HCT116 (cell line): Measurements from ENCODE around the gene SSH2.

Experiments
- EZH2 ChIP-seq: fragments of 200-600 bp; sonication (generic); IDR thresholded peaks from 2 replicates; pipeline ENCODE4 v1.6.1; 2017; ENCODE audit warnings: antibody characterized with exemption, mixed run types
- POLR2A ChIP-seq: IDR thresholded peaks from 2 replicates; pipeline ENCODE4 v1.7.0; 2011; ENCODE audit warnings: borderline replicate concordance; ENCODE audit not compliant: insufficient read depth, insufficient read length; ENCODE audit errors: extremely low read depth
- POLR2AphosphoS5 ChIP-seq: IDR thresholded peaks from 2 replicates; pipeline ENCODE4 v1.6.1; 2011; ENCODE audit warnings: mild to moderate bottlenecking, low read depth, low read length, moderate library complexity
- RAD21 ChIP-seq: IDR thresholded peaks from 2 replicates; pipeline ENCODE4 v1.6.1; 2012; ENCODE audit warnings: low read depth, mild to moderate bottlenecking
- TCF7L2 ChIP-seq: IDR thresholded peaks from 2 replicates; pipeline ENCODE4 v1.7.0; 2011; ENCODE audit warnings: borderline replicate concordance, inconsistent platforms; ENCODE audit not compliant: insufficient read depth, insufficient read length; ENCODE audit errors: extremely low read depth
- TF ChIP-seq, protein P1 (sequence below), 3 experiments: fragments of 200-600 bp in 1 of 3; sonication (generic) in 1 of 3; IDR thresholded peaks in 2 of 3; conservative IDR thresholded peaks in 1 of 3; 2 replicates each; pipeline ENCODE4 v1.5.1; 2012 to 2017; ENCODE audit warnings: low read depth in 2 of 3, low read length in 2 of 3, antibody characterized with exemption in 1 of 3, borderline replicate concordance in 1 of 3, control low read depth in 1 of 3, mild to moderate bottlenecking in 1 of 3, mixed read lengths in 1 of 3, mixed run types in 1 of 3, moderate library complexity in 1 of 3; ENCODE audit not compliant: insufficient read depth in 1 of 3

DNA sequence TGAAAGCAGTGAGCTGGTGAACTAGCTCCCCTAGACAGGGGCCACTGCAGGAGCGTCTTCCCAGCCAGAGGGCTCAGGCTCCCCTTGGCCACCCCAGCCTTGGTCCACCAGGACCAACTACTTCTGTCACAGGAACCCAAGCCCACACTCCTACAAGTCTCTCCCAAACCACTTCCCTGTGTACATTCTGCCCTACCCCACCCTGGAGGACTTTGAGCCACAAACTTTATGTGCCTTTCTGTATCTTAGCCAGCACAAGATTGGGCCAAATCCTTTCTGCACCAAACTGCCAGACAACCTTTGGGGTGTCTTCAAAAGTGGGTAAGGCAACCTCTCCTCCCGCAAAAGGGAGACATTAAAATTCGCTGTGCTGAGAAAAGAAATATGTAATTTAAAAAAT, 43.0 kb upstream of the SSH2 start:
- TF ChIP-seq EZH2 (no peak), POLR2AphosphoS5 (no peak), POLR2A (no peak), RAD21 (no peak), TCF7L2 (no peak)
- TF ChIP-seq, protein P1, sequence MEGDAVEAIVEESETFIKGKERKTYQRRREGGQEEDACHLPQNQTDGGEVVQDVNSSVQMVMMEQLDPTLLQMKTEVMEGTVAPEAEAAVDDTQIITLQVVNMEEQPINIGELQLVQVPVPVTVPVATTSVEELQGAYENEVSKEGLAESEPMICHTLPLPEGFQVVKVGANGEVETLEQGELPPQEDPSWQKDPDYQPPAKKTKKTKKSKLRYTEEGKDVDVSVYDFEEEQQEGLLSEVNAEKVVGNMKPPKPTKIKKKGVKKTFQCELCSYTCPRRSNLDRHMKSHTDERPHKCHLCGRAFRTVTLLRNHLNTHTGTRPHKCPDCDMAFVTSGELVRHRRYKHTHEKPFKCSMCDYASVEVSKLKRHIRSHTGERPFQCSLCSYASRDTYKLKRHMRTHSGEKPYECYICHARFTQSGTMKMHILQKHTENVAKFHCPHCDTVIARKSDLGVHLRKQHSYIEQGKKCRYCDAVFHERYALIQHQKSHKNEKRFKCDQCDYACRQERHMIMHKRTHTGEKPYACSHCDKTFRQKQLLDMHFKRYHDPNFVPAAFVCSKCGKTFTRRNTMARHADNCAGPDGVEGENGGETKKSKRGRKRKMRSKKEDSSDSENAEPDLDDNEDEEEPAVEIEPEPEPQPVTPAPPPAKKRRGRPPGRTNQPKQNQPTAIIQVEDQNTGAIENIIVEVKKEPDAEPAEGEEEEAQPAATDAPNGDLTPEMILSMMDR (IDR thresholded peaks at IDR 0.05 in 2 of 3, conservative IDR thresholded peaks at IDR 0.05 in 1 of 3; ENCODE audit: borderline replicate concordance in 1 of 3, insufficient read depth in 1 of 3, low read depth in 2 of 3, low read length in 2 of 3) = no peak
